Fibroblast of mammary gland (primary cell): ENCODE data around the gene LRRC4C.

Experiments
- DNase-seq: peaks from one replicate; pipeline ENCODE4 v3.0.0-alpha.2; 2010; ENCODE audit warnings: low read depth
- H3K4me3 ChIP-seq: 2 replicates; pipeline ENCODE4 v1.5.1; 2011; ENCODE audit warnings: low read depth, mild to moderate bottlenecking, low read length, moderate library complexity; ENCODE audit not compliant: control insufficient read depth
- CTCF ChIP-seq: conservative IDR thresholded peaks from 2 replicates; pipeline ENCODE4 v1.5.1; 2011; ENCODE audit warnings: low read depth, low read length, inconsistent platforms; ENCODE audit not compliant: control insufficient read depth, insufficient read depth

LRRC4C gene

GRCh38 chr11:40445391-40445790, 1014.1 kb downstream of the LRRC4C start:
- no peak overlapping the region for H3K4me3 ChIP-seq
- peak; percentile 7 for DNase-seq
- TF ChIP-seq CTCF, result no peak

- DNase-seq, result no peak
- no peak overlapping the region for H3K4me3 ChIP-seq
- TF ChIP-seq CTCF, result no peak
These were observed 1015.3 kb downstream of the LRRC4C start for GRCh38 chr11:40444151-40444550.

GRCh38 chr11:40435344-40435743, 1024.1 kb downstream of the LRRC4C start:
- H3K4me3 ChIP-seq, result no peak overlapping the region
- no peak for TF ChIP-seq CTCF
- no peak for DNase-seq

GRCh38 chr11:40434926-40435325, 1024.5 kb downstream of the LRRC4C start:
- TF ChIP-seq CTCF, result no peak
- DNase-seq, result no peak
- H3K4me3 ChIP-seq, result no peak overlapping the region

GRCh38 chr11:40432358-40432757, 1027.1 kb downstream of the LRRC4C start:
- TF ChIP-seq CTCF, result no peak
- DNase-seq, result no peak
- no peak overlapping the region for H3K4me3 ChIP-seq

- no peak for DNase-seq
- no peak for TF ChIP-seq CTCF
- H3K4me3 ChIP-seq, result no peak overlapping the region
These were observed 1034.3 kb downstream of the LRRC4C start for GRCh38 chr11:40425168-40425567.
